Measurements from ENCODE around the gene CCNB3.

Gene CCNB3

GRCh38 chrX:50169717-50170116, 34.8 kb upstream of the CCNB3 start:
- DNase-seq (ENCODE audit: low read depth, low spot score): no peak
- Histone ChIP-seq H3K4me1 (ENCODE audit: insufficient read depth, insufficient read length) (peaks cover 2% of the 10 kb centered on the region), H3K9ac (ENCODE audit: insufficient read length, low read depth) (no peak overlapping the region), H3K27me3 (ENCODE audit: insufficient read depth, insufficient read length) (no peaks in the 10 kb centered on the region), H3K9me3 (ENCODE audit: insufficient read depth, low read length) (peaks cover 3% of the 10 kb centered on the region; the same call in 1 of the 2 replicates), H3K36me3 (ENCODE audit: insufficient read depth, insufficient read length, low read length) (no peaks in the 10 kb centered on the region), H3K4me3 (ENCODE audit: insufficient read length, low read depth) (no peak overlapping the region)
- TF ChIP-seq ZNF274 (IDR thresholded peaks at IDR 0.05; ENCODE audit: low read depth, low read length) (no peak), SUZ12 (IDR thresholded peaks at IDR 0.05; ENCODE audit: extremely low read depth, insufficient read depth, insufficient read length) (no peak), YY1 (IDR thresholded peaks at IDR 0.05; ENCODE audit: insufficient read depth, insufficient read length) (no peak)

- no peaks in the 10 kb centered on the region for H3K27me3 ChIP-seq (ENCODE audit: insufficient read depth, insufficient read length)
- no peak for TF ChIP-seq SUZ12 (IDR thresholded peaks at IDR 0.05; ENCODE audit: extremely low read depth, insufficient read depth, insufficient read length)
- no peaks in the 10 kb centered on the region for H3K4me1 ChIP-seq (ENCODE audit: insufficient read depth, insufficient read length)
- H3K9me3 ChIP-seq (ENCODE audit: insufficient read depth, low read length): no peaks in the 10 kb centered on the region; the same call in 1 of the 2 replicates
- H3K9ac ChIP-seq (ENCODE audit: insufficient read length, low read depth): no peak overlapping the region
- DNase-seq (ENCODE audit: low read depth, low spot score): no peak
- H3K36me3 ChIP-seq (ENCODE audit: insufficient read depth, insufficient read length, low read length): no peaks in the 10 kb centered on the region
- H3K4me3 ChIP-seq (ENCODE audit: insufficient read length, low read depth): no peak overlapping the region
These were observed 24.3 kb upstream of the CCNB3 start for GRCh38 chrX:50180073-50180940.

- no peak for TF ChIP-seq YY1 (IDR thresholded peaks at IDR 0.05; ENCODE audit: insufficient read depth, insufficient read length)
- no peak for TF ChIP-seq SUZ12 (IDR thresholded peaks at IDR 0.05; ENCODE audit: extremely low read depth, insufficient read depth, insufficient read length)
- no peak for TF ChIP-seq ZNF274 (IDR thresholded peaks at IDR 0.05; ENCODE audit: low read depth, low read length)
- Histone ChIP-seq H3K27me3 (ENCODE audit: insufficient read depth, insufficient read length) (no peaks in the 10 kb centered on the region), H3K4me3 (ENCODE audit: insufficient read length, low read depth) (no peak overlapping the region), H3K9ac (ENCODE audit: insufficient read length, low read depth) (no peak overlapping the region), H3K36me3 (ENCODE audit: insufficient read depth, insufficient read length, low read length) (no peaks in the 10 kb centered on the region), H3K4me1 (ENCODE audit: insufficient read depth, insufficient read length) (no peaks in the 10 kb centered on the region), H3K9me3 (ENCODE audit: insufficient read depth, low read length) (no peaks in the 10 kb centered on the region)
- DNase-seq (ENCODE audit: low read depth, low spot score): no peak
These were observed 20.7 kb upstream of the CCNB3 start for GRCh38 chrX:50183891-50184290.

- DNase-seq (ENCODE audit: low read depth, low spot score): no peak
- Histone ChIP-seq H3K9me3 (ENCODE audit: insufficient read depth, low read length) (no peaks in the 10 kb centered on the region; the same call in 1 of the 2 replicates), H3K36me3 (ENCODE audit: insufficient read depth, insufficient read length, low read length) (no peaks in the 10 kb centered on the region), H3K4me3 (ENCODE audit: insufficient read length, low read depth) (no peak overlapping the region), H3K4me1 (ENCODE audit: insufficient read depth, insufficient read length) (no peaks in the 10 kb centered on the region), H3K9ac (ENCODE audit: insufficient read length, low read depth) (no peak overlapping the region), H3K27me3 (ENCODE audit: insufficient read depth, insufficient read length) (no peaks in the 10 kb centered on the region)
- TF ChIP-seq ZNF274 (IDR thresholded peaks at IDR 0.05; ENCODE audit: low read depth, low read length) (no peak), SUZ12 (IDR thresholded peaks at IDR 0.05; ENCODE audit: extremely low read depth, insufficient read depth, insufficient read length) (no peak), YY1 (IDR thresholded peaks at IDR 0.05; ENCODE audit: insufficient read depth, insufficient read length) (no peak)
These were observed 15.5 kb upstream of the CCNB3 start for GRCh38 chrX:50188859-50189600.

GRCh38 chrX:50198348-50198747, 6.2 kb upstream of the CCNB3 start:
- no peak for DNase-seq (ENCODE audit: low read depth, low spot score)

GRCh38 chrX:50200907-50201306, 3.7 kb upstream of the CCNB3 start, which contains the start of gene AKAP4:
Gene AKAP4 (minus strand): TSS chrX:50201007. CDS start chrX:50200889, 118 bp downstream.
- Histone ChIP-seq H3K9me3 (ENCODE audit: insufficient read depth, low read length) (no peaks in the 10 kb centered on the region), H3K27me3 (ENCODE audit: insufficient read depth, insufficient read length) (no peaks in the 10 kb centered on the region), H3K9ac (ENCODE audit: insufficient read length, low read depth) (no peak within 1 kb of the TSS), H3K4me3 (ENCODE audit: insufficient read length, low read depth) (no peak within 1 kb of the TSS), H3K4me1 (ENCODE audit: insufficient read depth, insufficient read length) (no peaks in the 10 kb centered on the region), H3K36me3 (ENCODE audit: insufficient read depth, insufficient read length, low read length) (no peaks in the 10 kb centered on the region)
- TF ChIP-seq ZNF274 (IDR thresholded peaks at IDR 0.05; ENCODE audit: low read depth, low read length): no peak
- no peak for TF ChIP-seq SUZ12 (IDR thresholded peaks at IDR 0.05; ENCODE audit: extremely low read depth, insufficient read depth, insufficient read length)
- TF ChIP-seq YY1 (IDR thresholded peaks at IDR 0.05; ENCODE audit: insufficient read depth, insufficient read length): no peak
- DNase-seq (ENCODE audit: low read depth, low spot score): no peak

More at GRCh38 chrX:50198348-50198747, 6.2 kb upstream of the CCNB3 start:
- TF ChIP-seq ZNF274 (IDR thresholded peaks at IDR 0.05; ENCODE audit: low read depth, low read length) (no peak), SUZ12 (IDR thresholded peaks at IDR 0.05; ENCODE audit: extremely low read depth, insufficient read depth, insufficient read length) (no peak), YY1 (IDR thresholded peaks at IDR 0.05; ENCODE audit: insufficient read depth, insufficient read length) (no peak)
- Histone ChIP-seq H3K4me3 (ENCODE audit: insufficient read length, low read depth) (no peak overlapping the region), H3K36me3 (ENCODE audit: insufficient read depth, insufficient read length, low read length) (no peaks in the 10 kb centered on the region), H3K9me3 (ENCODE audit: insufficient read depth, low read length) (no peaks in the 10 kb centered on the region), H3K4me1 (ENCODE audit: insufficient read depth, insufficient read length) (no peaks in the 10 kb centered on the region), H3K9ac (ENCODE audit: insufficient read length, low read depth) (no peak overlapping the region), H3K27me3 (ENCODE audit: insufficient read depth, insufficient read length) (no peaks in the 10 kb centered on the region)

- no peak overlapping the region for H3K4me3 ChIP-seq (ENCODE audit: insufficient read length, low read depth)
- H3K9me3 ChIP-seq (ENCODE audit: insufficient read depth, low read length): no peaks in the 10 kb centered on the region
- H3K36me3 ChIP-seq (ENCODE audit: insufficient read depth, insufficient read length, low read length): no peaks in the 10 kb centered on the region
- H3K9ac ChIP-seq (ENCODE audit: insufficient read length, low read depth): no peak overlapping the region
- DNase-seq (ENCODE audit: low read depth, low spot score): no peak
- H3K4me1 ChIP-seq (ENCODE audit: insufficient read depth, insufficient read length): no peaks in the 10 kb centered on the region
- H3K27me3 ChIP-seq (ENCODE audit: insufficient read depth, insufficient read length): no peaks in the 10 kb centered on the region
- TF ChIP-seq ZNF274 (IDR thresholded peaks at IDR 0.05; ENCODE audit: low read depth, low read length) (no peak), SUZ12 (IDR thresholded peaks at IDR 0.05; ENCODE audit: extremely low read depth, insufficient read depth, insufficient read length) (no peak), YY1 (IDR thresholded peaks at IDR 0.05; ENCODE audit: insufficient read depth, insufficient read length) (no peak)
These were observed 2.0 kb upstream of the CCNB3 start for GRCh38 chrX:50202539-50202938.

Data from NT2/D1 (cell line).